Fibroblast of peridontal ligament (primary cell): ENCODE measurements around the gene NUDT6.

Source experiments
- DNase-seq: peaks from one replicate; pipeline ENCODE4 v3.0.0-alpha.2; 2010; ENCODE audit errors: extremely low read depth

NUDT6 gene

GRCh38 chr4:122914292-122914904, 8.0 kb downstream of the NUDT6 start:
- peak; percentile 51 for DNase-seq

DNA sequence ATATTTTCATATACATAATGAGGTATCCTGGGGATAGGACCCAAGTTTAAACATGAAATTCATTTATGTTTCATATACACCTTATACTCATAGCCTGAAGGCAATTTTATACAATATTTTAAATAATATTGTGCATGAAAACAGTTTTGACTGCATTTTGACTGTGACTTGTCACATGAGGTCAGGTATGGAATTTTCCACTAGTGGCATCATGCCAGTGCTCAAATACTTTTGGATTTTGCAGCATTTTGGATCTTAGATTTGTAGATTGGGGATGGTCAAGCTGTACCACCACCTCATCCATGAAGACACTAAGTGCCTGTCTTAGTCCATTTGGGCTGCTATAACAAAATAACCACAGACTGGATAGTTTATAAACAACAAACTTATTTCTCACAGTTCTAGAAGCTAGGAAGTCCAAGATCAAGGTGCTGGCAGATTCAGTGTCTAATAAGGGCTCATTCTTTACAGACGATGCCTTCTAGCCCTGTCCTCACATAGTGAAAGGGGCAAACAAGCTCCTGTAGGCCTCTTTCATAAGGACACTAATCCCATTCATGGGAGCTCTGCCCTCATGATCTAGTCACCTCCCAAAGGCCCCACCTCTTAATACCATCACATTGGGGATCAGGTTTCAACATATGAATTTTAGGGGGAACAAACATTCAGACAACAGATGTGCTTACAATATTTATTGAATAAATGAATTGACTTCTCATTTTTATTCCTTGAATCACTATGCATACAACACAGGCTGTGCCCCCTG, 9.4 kb downstream of the NUDT6 start:
- no peak for DNase-seq

- no peak for DNase-seq
Measured at GRCh38 chr4:122911588-122911987, 10.8 kb downstream of the NUDT6 start.

DNA sequence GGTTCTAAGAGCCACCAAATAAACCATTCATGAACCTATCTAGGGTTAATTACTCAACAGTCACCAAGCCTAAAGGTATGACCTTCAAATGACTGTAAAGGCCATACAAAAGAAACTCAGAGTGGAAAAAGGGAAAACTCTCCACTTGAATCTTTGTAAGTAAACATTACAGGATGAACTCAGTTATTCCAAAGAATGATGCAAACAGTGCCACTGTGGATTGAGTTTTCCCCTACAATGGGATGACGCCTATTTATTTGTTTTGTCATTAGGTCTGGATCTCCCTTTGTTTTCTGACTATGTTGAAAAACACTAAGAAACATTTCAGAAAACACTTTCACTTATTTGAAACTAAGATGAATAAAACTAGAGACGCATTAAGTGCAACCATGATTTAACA, 12.7 kb downstream of the NUDT6 start:
- DNase-seq: no peak

DNA sequence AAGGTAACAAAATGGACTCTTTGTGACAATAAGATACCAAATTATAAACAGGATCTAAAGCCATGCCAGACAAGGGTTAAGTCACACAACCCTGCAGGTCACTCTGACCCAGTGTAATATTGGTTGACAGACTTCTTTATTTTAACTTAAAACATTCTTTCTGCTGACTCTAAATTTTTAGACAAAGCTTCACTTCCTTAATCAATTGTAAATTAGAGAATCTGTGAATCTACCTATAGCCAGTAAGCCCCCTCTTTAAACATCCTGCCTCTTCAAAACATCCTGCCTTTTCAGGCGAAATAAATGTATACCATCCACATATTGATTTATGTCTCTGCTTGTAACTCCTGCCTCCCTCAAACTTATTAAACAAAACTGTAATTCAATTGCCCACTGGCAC, 14.2 kb downstream of the NUDT6 start:
- no peak for DNase-seq

DNA sequence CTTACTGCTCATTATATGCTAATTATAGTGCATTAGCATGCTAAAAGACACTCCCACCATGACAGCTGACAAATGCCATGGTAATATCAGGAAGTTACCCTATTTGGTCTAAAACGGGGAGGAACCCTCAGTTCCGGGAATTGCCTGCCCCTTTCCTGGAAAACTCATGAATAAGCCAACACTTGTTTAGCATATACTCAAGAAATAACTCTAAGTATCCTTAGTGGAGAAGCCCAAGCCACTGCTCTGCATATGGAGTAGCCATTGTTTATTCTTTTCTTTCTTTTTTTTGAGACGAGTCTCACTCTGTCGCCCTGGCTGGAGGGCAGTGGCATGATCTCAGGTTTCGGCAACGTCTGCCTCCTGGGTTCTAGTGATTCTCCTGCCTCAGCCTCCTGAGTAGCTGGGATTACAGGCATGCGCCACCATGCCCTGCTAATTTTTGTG, 15.5 kb downstream of the NUDT6 start:
- DNase-seq: no peak

GRCh38 chr4:122903766-122904288, 18.6 kb downstream of the NUDT6 start:
- DNase-seq: no peak

GRCh38 chr4:122901247-122902010, 21.0 kb downstream of the NUDT6 start:
- peak; percentile 77 for DNase-seq

- DNase-seq: peak; percentile 48
Measured at GRCh38 chr4:122900314-122900713, 22.1 kb downstream of the NUDT6 start.

DNA sequence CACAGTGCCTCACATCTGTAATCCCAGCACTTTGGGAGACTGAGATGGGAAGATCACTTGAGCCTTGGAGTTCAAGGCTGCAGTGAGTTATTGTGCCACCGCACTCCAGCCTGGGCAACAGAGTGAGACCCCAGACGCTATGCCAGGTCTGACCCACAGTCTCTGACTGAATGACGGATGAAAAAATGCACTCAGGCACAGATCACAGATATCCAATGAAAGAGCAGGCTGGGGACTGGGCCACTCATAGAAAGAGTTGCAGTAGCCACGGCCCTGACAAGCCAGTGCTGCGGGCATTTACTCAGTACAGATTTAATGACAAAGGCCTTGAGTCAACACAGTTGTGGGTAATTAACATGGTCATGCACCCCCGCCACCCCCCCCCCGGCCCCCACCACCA, 22.7 kb downstream of the NUDT6 start:
- no peak for DNase-seq

DNA sequence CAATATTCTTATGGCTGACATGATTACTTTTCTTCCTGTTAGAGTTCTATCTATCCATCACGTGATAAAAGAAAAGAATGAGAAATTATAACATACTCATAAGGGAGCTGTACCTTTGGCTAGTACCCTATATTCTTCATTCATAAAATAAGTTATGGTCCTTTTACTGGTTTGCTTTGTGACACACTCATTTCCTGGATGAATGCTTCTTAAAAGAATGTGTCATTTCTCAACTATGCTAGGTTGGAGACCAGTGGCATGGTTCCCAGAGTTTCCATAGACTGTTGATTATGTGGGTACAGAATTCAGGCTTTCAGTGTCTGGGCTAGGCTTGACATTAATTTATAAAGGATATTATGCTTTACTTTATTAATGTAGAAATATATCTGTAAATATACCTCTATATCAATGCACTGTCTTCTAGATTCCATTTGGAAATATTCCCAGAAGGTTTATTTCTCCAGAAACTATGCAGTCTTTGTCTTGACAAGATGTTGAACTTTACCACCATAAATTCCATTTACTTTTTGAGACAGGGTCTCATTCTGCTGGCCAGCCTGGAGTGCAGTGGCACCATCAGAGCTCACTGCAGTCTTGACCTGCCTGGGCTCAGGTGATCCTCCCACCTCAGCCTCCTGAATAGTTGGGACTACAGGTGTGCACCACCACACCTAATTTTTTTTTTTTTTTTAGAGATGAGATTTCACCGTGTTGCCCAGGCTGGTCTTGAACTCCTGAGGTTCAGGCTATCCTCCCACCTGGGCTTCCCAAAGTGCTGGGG, 23.8 kb downstream of the NUDT6 start:
- DNase-seq: peak; percentile 91

DNA sequence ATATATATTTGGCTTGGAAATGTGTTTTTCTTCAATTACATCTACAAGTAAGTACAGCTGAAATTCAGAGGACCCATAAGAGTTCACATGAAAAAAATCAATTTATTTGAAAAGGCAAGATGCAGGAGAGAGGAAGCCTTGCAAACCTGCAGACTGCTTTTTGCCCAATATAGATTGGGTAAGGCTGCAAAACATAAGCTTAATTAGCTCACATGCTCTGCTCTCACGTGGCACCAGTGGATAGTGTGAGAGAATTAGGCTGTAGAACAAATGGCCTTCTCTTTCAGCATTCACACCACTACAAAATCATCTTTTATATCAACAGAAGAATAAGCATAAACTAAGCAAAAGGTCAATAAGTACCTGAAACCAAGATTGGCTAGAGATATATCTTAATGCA, 26.1 kb downstream of the NUDT6 start:
- DNase-seq: no peak

DNA sequence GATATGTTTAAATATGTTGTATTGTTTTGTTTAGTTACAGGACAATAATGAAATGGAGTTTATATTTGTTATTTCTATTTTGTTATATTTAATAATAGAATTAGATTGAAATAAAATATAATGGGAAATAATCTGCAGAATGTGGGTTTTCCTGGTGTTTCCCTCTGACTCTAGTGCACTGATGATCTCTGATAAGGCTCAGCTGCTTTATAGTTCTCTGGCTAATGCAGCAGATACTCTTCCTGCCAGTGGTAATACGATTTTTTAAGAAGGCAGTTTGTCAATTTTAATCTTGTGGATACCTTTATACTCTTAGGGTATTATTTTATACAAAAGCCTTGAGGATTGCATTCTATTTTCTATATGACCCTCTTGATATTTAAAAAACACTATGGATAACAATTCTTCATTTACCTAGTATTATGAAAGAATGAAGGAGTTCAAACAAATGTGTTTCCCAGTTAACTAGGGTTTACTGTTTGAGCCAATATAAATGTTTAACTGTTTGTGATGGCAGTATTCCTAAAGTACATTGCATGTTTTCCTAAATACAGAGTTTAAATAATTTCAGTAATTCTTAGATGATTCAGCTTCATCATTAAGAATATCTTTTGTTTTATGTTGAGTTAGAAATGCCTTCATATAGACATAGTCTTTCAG, 26.9 kb downstream of the NUDT6 start:
- DNase-seq: peak; percentile 46

DNA sequence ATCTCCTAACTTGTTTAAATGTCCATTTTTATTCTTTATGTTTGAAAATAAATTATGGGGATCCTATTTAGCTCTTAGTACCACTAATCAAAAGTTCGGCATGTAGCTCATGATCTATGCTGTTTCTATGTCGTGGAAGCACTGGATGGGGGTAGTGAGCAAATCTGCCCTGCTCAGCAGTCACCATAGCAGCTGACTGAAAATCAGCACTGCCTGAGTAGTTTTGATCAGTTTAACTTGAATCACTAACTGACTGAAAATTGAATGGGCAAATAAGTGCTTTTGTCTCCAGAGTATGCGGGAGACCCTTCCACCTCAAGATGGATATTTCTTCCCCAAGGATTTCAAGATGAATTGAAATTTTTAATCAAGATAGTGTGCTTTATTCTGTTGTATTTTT, 27.6 kb downstream of the NUDT6 start:
- DNase-seq: no peak

GRCh38 chr4:122890147-122890795, 32.1 kb downstream of the NUDT6 start:
- no peak for DNase-seq

DNA sequence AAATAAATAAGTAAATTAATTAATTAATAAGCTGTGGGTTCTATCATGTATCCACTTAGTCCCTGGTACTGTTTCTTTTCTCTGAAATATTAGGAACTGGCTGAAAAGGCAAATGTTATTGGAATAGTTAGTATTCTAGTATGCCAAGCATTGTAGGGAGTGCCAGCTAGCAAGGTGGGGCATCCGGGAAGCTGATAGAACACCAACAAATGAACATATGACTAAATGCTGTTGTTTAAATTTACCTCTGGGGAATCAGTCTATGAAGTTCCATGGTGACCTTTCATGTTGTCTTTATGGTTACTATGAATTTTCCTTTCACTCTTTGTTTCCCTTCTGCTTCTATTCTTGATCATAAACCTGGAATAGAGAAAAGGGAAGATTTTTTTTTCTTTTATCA, 32.7 kb downstream of the NUDT6 start:
- no peak for DNase-seq

GRCh38 chr4:122884499-122884898, 37.9 kb downstream of the NUDT6 start:
- peak; percentile 76 for DNase-seq

DNA sequence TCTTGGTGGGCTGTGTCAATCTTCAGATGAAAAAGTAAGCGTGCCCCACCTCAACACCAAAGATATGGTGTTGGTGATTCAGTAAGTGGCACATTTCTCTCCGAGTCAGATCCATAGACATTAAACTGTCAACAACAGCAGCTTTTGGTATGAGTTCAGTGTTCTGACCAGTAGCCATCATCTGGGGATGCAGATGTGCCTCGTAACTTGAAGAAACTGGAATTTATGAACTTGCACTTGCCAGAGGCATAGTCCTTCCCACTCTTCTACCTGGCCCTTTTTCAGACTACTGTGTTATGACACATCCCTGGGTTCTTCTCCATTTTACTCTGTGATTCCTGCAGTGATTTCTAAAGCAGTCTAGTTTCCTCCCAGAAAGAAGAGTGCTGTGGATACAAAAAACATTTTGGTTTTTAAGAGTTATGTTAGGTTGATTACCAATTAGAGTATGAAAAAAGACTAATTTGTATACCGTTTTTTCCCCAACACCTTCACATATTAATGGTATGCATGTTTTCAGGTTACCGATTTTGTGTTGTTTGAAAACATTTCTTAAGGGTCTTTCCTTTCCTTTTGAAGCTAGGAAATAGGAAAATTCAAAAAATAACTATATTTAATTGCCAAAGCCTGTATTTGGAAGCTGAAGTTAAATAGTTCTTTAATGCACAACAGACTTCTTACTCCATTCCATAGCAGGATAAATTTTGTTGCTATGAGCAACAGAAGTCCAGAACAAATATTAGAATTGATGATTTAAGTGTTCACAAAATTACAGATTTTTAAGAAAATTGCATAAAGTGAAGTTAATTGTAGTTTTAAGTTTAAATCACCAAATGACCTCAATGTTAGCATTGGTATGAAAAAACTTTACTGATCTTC, 39.3 kb downstream of the NUDT6 start:
- no peak for DNase-seq

GRCh38 chr4:122879001-122879400, 43.4 kb downstream of the NUDT6 start:
- DNase-seq: no peak

- DNase-seq: peak; percentile 45
Measured at GRCh38 chr4:122876456-122876855, 45.9 kb downstream of the NUDT6 start.
